Activated naive CD4-positive, alpha-beta T cell treated with anti-CD3 and anti-CD28 coated beads, Interleukin-2, amount 50 U/mL, for 72 hours (primary cell): ENCODE measurements around the gene UCN2. TPM values are rescaled to one million over a fixed set of nuclear protein-coding genes. Genes with fewer than 3 reads are reported as not detected.

Source experiments
- ATAC-seq, 2 donors: fragments of 150-1000 bp; cut with Tn5 transposase; 2 replicates each; pipeline ENCODE4 v1.10.0; 2021; ENCODE audit warnings: mild to moderate bottlenecking in 2 of 2, moderate library complexity in 2 of 2
- DNase-seq, 2 donors: peaks; one replicate each; pipeline ENCODE4 v3.0.0; 2021 to 2022; ENCODE audit warnings: low spot score in 2 of 2
- H3K27ac Mint-ChIP-seq, 2 donors: one replicate each; pipeline ENCODE4 v1.8.0; 2022; ENCODE audit warnings: mild to moderate bottlenecking in 2 of 2, mixed read lengths in 2 of 2
- H3K36me3 Mint-ChIP-seq, 2 donors: one replicate each; pipeline ENCODE4 v1.8.0; 2022; ENCODE audit warnings: mixed read lengths in 2 of 2
- H3K9me3 Mint-ChIP-seq, 2 donors: one replicate each; pipeline ENCODE4 v1.8.0; 2022; ENCODE audit warnings: mixed read lengths in 2 of 2
- total RNA-seq, 2 donors: library from RNA; stranded (reverse); gene quantifications; one replicate each; pipeline ENCODE4 v1.2.3, GENCODE V29; 2022

The UCN2 gene
- total RNA-seq, 2 donors from 2014 or later, result 0.21 TPM; not detected in 1

- ATAC-seq, result no peak
Observed at GRCh38 chr3:48594417-48595049, 31.0 kb upstream of the UCN2 start.

GRCh38 chr3:48593337-48593736, 29.8 kb upstream of the UCN2 start:
- Mint-ChIP-seq H3K9me3 (no peaks in the 10 kb centered on the region), H3K27ac (no peak overlapping the region), H3K36me3 (no peaks in the 10 kb centered on the region)
- no peak for ATAC-seq
- no peak for DNase-seq

More at GRCh38 chr3:48594417-48595049, 31.0 kb upstream of the UCN2 start:
- Mint-ChIP-seq H3K36me3 (no peaks in the 10 kb centered on the region), H3K9me3 (no peaks in the 10 kb centered on the region), H3K27ac (no peak overlapping the region)
- no peak for DNase-seq

GRCh38 chr3:48592519-48593087, 29.0 kb upstream of the UCN2 start:
- no peak for DNase-seq
- ATAC-seq, result no peak
- Mint-ChIP-seq H3K27ac (no peak overlapping the region), H3K36me3 (no peaks in the 10 kb centered on the region), H3K9me3 (no peaks in the 10 kb centered on the region)

GRCh38 chr3:48591886-48592518, 28.4 kb upstream of the UCN2 start:
- no peak for DNase-seq
- no peaks in the 10 kb centered on the region for H3K36me3 Mint-ChIP-seq
- ATAC-seq, result no peak
- no peak overlapping the region for H3K27ac Mint-ChIP-seq
- H3K9me3 Mint-ChIP-seq, result no peaks in the 10 kb centered on the region

DNA sequence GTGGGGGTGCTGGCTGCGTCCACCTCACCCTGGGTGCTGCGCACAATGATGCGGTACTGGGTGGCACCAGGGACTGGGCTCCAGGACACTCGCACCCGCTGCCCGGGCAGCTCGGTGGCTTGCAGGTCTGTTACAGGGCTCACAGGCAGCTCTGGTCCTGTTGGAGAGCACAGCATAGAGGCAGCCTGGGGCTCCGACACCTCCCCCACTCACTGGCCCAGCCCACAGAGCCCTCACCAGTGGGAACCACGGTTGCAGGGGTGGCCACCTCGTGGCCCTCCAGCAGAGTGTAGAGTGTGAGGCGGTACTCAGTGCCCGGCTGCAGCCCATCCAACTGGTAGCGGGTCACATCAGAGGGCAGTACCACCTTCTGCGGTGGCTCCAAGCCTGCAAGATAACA, 27.9 kb upstream of the UCN2 start:
- no peaks in the 10 kb centered on the region for H3K36me3 Mint-ChIP-seq
- H3K27ac Mint-ChIP-seq, result no peak overlapping the region
- no peaks in the 10 kb centered on the region for H3K9me3 Mint-ChIP-seq
- no peak for DNase-seq
- peak in 1 of 2 donors; percentile 8 for ATAC-seq

GRCh38 chr3:48588230-48588629, 24.6 kb upstream of the UCN2 start:
- no peak for DNase-seq
- Mint-ChIP-seq H3K9me3 (no peaks in the 10 kb centered on the region), H3K36me3 (no peaks in the 10 kb centered on the region), H3K27ac (no peak overlapping the region)
- no peak for ATAC-seq

DNA sequence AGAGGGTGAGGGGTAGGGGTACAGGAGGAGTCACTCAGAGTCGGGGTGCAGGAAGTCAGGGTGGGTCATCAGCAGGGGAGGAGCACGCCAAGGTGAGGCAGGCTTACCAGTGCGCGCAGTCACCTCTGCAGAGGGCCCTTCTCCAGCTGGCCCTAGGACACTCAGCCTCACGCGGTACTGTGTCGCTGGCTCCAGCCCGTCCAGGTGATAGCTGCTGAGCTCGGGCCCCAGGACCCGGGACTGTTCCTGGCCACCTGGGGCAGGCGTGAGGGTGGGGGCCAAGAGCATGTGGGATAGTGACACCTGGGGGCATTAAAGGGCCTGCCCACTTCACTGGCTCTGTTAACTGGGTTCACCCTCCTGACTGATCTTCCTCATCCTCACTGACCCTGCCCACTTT, 24.1 kb upstream of the UCN2 start:
- H3K36me3 Mint-ChIP-seq, result no peaks in the 10 kb centered on the region
- no peaks in the 10 kb centered on the region for H3K9me3 Mint-ChIP-seq
- ATAC-seq, result no peak

GRCh38 chr3:48585411-48585810, 21.8 kb upstream of the UCN2 start:
- Mint-ChIP-seq H3K9me3 (no peaks in the 10 kb centered on the region), H3K36me3 (no peaks in the 10 kb centered on the region), H3K27ac (no peak overlapping the region)
- DNase-seq (no peak), ATAC-seq (no peak)

More for the DNA sequence above, 24.1 kb upstream of the UCN2 start:
- no peak for DNase-seq
- no peak overlapping the region for H3K27ac Mint-ChIP-seq

DNA sequence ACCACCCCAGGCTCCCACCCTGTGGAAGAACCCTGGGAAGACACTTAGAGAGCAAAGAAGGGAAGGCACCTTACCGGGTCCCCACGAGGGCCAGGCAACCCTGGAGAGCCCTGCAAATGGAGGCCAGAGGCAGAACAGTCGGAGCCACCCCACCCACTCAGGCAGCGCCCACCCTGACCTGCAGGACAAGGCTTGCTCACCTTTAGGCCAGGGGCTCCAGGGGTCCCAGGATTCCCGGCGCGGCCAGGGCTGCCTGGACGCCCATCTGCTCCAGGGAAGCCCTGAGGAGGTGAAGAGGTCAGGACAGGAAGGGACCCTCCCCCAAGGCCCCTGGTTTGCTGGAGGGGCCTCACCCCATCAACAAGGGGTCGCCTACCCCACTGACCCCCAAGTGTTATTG, 21.3 kb upstream of the UCN2 start:
- ATAC-seq, result no peak
- peak overlapping the region in 1 of 2 donors; percentile 60 for H3K27ac Mint-ChIP-seq
- H3K36me3 Mint-ChIP-seq, result no peaks in the 10 kb centered on the region
- DNase-seq, result no peak
- H3K9me3 Mint-ChIP-seq, result no peaks in the 10 kb centered on the region

DNA sequence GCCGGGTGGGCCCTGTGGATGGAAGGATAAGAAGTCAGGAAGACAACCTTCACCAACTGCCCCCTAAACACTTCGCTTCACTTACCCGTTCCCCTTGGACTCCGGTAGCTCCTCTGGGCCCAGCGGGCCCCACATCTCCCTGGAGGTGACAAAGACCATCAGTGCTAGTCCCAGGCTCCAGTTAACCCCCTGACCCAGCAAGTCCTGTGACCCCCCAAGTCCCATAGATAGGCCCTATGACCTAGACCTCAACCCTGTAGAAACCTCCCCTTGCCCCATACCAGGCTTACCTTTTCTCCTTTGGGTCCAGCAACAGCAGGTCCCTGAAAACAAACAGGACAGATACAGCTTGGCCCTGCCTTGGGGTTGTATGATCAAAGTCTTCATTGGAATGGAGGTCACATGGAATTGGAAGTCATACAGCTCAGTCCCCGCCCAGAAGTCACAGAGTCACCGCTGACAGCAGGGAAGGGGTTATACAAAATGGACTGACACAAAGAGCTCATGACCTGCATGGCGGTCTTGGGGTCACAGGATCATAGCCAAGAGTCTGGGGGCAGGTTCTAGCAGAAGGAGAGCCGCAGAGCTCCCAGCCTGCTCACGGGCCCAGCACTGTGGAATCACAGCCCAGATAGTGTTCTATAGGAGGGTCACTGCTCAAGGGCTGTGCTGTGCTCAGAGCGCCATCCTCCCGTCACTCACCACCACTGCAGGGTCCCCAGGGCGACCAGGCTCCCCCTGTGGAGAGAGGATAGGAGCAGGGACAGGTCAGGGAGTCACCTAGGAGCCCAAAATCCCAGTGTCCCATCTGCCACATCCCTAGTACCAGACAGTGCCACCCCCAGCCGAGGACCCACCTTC, 18.3 kb upstream of the UCN2 start:
- Mint-ChIP-seq H3K36me3 (no peaks in the 10 kb centered on the region), H3K9me3 (no peaks in the 10 kb centered on the region), H3K27ac (peak overlapping the region; percentile 15 to 55)
- no peak for ATAC-seq
- no peak for DNase-seq

- DNase-seq (no peak), ATAC-seq (no peak)
- H3K27ac Mint-ChIP-seq, result no peak overlapping the region
- no peaks in the 10 kb centered on the region for H3K9me3 Mint-ChIP-seq
- no peaks in the 10 kb centered on the region for H3K36me3 Mint-ChIP-seq
Observed at GRCh38 chr3:48576647-48577046, 13.1 kb upstream of the UCN2 start.

GRCh38 chr3:48575366-48575765, 11.8 kb upstream of the UCN2 start:
- H3K9me3 Mint-ChIP-seq, result no peaks in the 10 kb centered on the region
- DNase-seq, result no peak
- H3K36me3 Mint-ChIP-seq, result no peaks in the 10 kb centered on the region
- no peak for ATAC-seq
- H3K27ac Mint-ChIP-seq, result no peak overlapping the region

GRCh38 chr3:48573973-48574585, 10.5 kb upstream of the UCN2 start:
- Mint-ChIP-seq H3K9me3 (no peaks in the 10 kb centered on the region), H3K36me3 (no peaks in the 10 kb centered on the region), H3K27ac (no peak overlapping the region)
- no peak for DNase-seq
- no peak for ATAC-seq

- ATAC-seq (no peak), DNase-seq (no peak)
- no peaks in the 10 kb centered on the region for H3K9me3 Mint-ChIP-seq
- peak overlapping the region; percentile 44 to 59 for H3K27ac Mint-ChIP-seq
- no peaks in the 10 kb centered on the region for H3K36me3 Mint-ChIP-seq
Observed at GRCh38 chr3:48572517-48572916, 8.9 kb upstream of the UCN2 start.

DNA sequence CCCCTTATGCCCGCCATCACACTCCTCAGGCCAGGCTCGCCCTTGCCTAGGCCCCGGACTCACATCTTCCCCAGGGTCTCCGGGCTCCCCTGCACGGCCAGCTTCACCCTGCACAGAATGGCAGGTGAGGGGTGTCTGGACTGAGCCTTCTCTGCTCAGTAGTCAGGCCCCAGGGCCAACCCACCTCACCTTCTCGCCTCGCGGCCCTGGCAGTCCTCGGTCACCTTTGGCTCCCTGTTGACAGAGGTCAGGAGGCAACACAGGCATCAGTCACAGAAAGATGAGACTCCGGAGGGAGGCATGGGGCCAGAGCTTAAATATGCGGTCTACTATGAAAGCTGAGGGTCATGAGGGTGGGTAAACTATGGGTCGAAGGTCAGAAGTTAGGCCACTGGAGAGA, 8.4 kb upstream of the UCN2 start:
- ATAC-seq, result no peak
- H3K36me3 Mint-ChIP-seq, result no peaks in the 10 kb centered on the region
- no peak overlapping the region for H3K27ac Mint-ChIP-seq
- H3K9me3 Mint-ChIP-seq, result no peaks in the 10 kb centered on the region
- no peak for DNase-seq

GRCh38 chr3:48569808-48570450, 6.3 kb upstream of the UCN2 start:
- Mint-ChIP-seq H3K9me3 (no peaks in the 10 kb centered on the region), H3K36me3 (no peaks in the 10 kb centered on the region), H3K27ac (peak overlapping the region in 1 of 2 donors; percentile 36)
- no peak for ATAC-seq
- DNase-seq, result no peak
